Cardiac septum (tissue), 1 donor: ENCODE results near the gene TRMT2B. TPM values are rescaled to one million over a fixed set of nuclear protein-coding genes. Genes with fewer than 3 reads are reported as not detected.
"Not testable (repeated sequence)": the region's sequence is repeated elsewhere in the genome, so short reads cannot be mapped to it uniquely, and the experiment has no call there.

Experiments
- DNase-seq: peaks from one replicate; pipeline ENCODE4 v3.0.0-alpha.2; 2020; ENCODE audit warnings: low spot score
- intact Hi-C: fragments of 100-400 bp; cut with DNase I; formaldehyde crosslinking; loops from one replicate; pipeline ENCODE4 v1.14.0; 2022
- total RNA-seq: library from RNA; stranded (reverse); fragmentation: NEBNext Ultra II Directional; extraction: Animal tissue kit (Norgen Biotek cat#: 25700); gene quantifications from one replicate; pipeline ENCODE4 v1.2.1, GENCODE V29; 2021
- donor health status: DM: no; HTN: no; CAD: no.

TRMT2B gene
- total RNA-seq, 1 donor from 2014 or later = 14.1 TPM

DNA sequence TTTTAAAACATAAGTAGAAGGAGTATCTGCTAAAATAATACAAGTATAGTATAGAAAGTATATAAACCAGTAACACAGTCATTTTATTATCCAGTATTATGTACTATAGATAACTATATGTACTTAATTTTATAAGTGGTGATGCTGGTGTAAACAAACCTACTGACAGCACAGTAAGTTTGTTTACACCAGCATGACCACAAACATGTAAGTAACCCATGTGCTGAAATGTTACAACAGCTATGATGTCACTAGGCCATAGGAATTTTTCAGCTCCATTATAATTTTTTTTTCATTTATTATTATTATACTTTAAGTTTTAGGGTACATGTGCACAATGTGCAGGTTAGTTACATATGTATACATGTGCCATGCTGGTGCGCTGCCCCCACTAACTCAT is 39.9 kb downstream of the TRMT2B start:
- DNase-seq, intact Hi-C loops: not testable (repeated sequence)

DNA sequence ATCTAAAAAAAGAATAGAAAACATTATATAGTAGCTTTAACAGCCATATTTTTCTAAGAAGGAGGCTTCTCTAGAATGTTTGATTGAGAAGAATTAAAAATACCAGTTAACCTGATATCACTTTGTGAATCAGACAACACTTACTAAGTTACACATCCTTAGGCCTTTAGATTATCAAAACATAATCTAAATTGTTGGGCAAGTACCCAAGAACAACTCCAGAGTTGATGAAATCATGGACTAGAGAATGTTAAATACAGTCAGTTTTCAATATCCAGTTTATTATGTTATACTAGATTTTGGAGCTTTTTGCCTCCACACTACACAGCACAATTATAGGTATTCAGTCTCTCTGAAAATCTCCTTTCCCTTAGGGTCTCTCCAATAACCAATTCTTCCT is 42.8 kb downstream of the TRMT2B start:
- DNase-seq = no peak
- intact Hi-C loops = no loop called here

DNA sequence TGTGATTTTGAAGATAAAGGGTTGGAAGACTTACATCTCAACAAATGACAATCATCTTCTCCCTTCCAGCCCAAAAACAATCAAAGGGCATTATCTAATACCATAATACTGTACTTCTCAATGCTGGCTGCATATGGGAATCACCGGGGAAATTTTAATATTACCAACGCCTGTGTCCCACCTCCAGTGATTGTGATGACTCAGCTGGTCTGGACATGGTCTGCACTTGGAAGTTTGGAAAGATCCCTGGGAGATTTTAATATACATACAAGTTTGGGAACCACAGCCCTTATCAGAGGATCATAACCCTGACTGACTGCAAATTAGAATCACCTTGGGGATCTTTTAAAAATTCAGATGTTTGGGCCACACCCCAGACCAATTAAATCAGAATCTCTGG is 52.5 kb downstream of the TRMT2B start:
- intact Hi-C loops = no loop called here
- no peak for DNase-seq

DNA sequence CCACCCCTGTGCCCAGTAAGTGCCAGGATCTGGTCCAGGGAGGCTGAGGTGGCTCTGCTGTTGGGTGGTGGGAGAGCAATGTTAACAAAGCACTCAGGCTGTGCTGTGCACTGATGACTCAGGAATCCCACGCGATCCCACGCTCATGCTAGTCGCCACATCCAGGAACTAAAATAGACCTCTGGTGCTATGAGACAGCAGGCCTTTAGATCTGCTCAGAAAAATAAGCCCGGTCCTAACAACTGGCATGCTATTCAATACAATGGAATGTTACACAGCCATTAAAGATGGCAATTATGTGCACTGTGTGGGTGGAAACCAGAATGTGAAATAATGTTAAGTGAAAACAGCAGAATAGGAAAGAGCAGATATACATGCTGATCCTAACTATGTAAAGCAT is 56.4 kb downstream of the TRMT2B start:
- intact Hi-C loops = no loop called here
- no peak for DNase-seq

DNA sequence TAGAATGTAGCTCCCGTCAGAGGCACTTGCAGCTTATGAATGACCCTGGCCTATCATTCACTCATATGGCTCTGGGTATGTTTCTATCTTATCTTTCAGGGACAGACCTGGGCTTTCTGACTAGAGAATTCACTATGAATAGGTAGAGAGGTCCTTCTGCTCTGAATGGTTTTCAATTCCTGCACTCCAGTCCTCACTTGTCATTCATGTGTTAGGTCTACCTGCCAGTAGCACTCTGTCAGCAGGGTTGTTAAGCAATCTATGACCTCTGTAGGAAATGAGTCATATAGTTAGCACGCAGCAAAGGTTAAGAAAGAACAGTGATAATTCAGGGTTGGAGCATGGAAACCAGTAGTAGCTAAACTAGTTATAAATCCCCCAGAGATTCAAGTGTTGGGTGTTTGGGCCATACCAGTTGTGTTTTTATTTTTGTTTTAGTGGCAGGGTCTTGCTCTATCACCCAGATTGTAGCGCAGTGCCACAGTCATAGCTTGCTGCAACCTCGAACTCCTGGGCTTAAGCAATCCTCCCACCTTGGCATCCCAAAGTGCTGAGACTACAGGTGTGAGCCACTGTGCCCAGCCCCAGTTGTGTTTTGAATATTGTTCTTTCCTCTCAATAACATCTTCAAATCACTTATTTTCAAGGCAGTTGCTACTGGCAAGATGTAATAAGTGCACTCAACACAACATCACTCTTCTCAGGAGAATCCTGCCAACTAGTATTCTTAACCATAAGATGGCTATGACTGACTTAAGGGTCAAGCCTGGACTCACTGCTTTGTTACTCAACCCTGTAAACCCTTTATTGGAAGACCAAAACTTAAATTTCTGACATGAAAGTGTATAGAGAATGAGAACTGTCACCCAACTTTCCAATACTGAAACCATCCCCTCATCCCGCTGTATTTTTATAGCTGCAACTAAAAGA is 57.3 kb downstream of the TRMT2B start:
- intact Hi-C loops = no loop called here
- no peak for DNase-seq

DNA sequence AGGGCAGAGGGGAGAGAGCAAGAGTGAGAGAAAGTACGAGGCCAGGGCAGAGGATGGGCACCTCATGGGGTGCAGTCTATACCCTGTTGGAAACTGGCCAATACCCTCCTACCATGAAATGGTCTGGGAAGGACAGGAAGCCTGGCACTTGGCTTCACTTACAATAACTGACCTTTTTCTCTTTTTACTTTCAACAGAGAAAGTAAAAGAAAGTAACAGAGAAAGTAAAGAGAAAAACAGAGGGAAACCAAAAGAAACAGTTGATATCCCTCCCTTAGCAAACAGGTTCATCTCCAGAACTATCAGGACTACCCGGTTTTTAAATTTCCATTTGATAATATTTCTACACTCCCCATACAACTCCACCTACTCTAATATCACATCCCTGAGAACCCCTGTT is 61.8 kb downstream of the TRMT2B start:
- no peak for DNase-seq
- intact Hi-C loops = no loop called here

DNA sequence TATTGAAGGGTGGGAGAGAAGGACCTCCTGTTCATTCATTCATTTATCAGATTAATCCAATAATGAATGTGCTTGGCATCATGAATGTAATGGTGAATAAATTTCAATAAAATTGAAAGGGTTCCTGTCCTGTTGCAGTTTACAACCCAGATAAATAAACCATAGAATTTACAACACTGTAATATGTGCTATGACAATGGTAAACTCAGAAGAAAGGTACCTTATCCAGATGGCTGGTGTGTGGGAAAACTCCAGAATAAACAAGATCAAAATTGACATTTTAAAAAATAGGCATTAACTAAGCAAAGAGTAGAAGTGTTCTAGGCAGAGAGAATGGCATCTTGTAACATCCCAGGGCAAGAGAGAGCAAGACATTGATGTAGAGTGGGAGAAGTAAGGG is 67.1 kb downstream of the TRMT2B start:
- intact Hi-C loops = no loop called here
- no peak for DNase-seq

DNA sequence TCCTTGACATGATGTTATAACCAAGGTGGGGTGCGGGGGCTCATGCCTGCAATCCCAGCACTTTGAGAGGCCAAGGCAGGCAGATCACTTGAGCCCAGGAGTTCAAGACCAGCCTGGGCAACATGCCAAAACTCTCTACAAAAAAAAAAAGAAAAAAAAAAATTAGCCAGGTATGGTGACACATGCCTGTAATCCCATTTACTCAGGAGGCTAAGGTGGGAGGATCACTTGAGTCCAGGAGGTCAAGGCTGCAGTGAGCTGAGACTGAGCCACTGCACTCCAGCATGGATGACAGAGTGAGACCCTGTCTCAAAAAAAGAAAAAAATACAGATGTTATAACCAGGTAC is 70.4 kb downstream of the TRMT2B start:
- intact Hi-C loops, DNase-seq: not testable (repeated sequence)

DNA sequence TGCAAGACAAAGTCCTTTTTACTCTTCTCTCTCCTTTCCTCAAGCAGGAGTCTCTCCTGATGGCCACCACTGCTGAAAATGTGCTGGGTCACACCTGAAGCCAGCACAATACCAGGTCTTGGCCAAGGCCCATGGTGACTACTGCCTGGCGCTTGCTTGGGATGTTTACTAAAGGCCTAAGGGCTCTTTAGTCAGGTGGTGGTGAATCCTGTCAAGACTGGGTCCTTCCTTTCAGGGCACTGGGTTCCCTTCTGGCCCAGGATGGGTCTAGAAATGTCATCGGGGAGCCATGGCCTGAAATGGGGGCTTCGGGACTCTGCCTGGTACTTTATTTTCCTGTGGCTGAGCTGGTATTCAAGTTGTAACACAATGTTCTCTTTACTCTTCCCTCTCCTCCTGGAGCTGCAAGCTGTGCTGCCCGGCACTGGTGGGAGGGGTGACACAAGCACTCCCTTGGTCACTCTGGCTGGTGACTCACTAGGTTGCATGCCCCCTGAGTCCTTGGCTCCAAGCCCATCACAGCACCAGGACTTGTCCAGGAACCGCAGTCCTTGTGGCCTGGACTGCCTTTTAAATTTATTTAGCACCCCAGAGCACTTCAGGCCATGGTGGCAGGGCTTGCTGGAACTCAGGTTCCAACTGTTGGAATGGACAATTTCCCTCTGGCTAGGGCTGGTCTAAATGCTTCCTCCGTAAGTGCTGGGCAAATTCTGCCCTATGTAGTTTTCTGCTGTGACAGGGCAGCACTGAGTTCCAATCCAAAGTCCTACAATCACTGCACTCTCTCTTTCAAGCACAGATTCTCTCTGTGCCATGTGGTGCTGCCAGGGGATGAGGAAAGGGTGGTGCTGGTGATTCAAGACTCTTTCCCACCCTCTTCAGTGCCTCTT is 71.1 kb downstream of the TRMT2B start:
- no peak for DNase-seq
- intact Hi-C loops = no loop called here

DNA sequence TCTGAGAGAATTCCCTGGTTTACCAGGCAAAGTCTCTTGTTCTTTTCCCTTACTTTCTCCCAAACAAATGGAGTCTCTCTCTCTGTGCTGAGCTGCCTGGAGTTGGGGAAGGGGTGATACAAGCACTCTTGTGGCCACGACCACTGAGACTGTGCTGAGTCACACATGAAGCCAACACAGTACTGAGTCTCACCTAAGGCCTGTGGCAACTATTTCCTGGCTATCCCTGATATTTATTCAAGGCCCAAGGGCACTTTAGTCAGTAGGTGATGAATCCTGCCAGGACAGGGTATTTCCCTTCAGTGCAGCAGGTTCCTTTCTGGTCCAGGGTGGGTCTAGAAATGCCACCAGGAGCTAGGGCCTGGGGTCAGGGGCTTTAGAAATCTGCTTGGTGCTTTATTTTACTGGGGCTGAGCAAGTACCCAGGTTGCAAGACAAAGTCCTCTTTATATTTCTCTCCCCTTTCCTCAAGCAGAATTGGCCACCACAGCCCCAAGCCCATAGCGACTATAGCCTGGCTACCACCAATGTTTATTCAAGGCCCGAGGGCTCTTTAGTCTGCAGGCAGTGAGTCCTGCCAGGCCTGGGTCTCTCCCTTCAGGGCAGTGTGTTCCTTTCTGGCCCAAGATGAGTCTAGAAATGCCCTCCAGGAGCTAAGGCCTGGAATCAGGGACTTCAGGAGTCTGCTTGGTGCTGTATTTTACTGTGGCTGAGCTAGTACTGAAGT is 71.9 kb downstream of the TRMT2B start:
- intact Hi-C loops = no loop called here
- DNase-seq = no peak

DNA sequence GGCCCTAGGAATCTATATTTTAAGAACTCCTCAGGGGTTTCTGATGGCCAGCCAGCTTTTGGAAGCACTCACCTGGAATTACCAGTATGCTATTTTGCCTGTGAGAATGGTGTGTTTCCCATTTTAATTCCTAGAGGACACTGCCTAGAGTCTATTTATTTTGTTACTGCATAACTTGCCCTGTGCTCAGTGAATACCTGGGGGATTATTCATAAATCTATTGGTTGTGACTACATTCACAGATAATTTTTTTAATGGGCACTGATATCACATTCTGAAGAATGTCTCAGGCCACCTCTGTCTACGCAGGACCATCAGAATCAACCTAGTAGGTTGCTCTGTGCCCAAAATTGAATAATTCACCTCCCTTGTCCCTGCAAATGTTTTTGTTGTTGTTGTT is 75.7 kb downstream of the TRMT2B start:
- intact Hi-C loops = no loop called here
- no peak for DNase-seq

DNA sequence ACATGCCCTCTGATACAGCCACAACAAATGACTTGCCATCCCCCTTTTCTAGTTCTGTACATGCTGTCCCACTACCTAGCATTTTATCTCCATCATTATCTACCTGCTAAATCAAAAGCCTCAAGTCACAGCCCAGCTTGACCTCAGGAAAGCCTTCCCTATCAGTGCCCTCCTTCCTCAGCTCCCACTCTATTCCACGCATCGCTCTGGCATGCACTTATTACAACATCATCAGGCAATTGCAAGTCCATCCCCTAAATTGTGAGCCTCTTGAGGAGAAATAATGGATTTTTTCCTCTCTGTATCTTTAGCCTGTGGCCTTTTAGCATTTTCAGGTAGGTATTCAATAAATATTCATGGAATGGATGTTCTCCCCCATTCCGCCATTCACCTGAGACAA is 76.7 kb downstream of the TRMT2B start:
- no peak for DNase-seq
- intact Hi-C loops = no loop called here

DNA sequence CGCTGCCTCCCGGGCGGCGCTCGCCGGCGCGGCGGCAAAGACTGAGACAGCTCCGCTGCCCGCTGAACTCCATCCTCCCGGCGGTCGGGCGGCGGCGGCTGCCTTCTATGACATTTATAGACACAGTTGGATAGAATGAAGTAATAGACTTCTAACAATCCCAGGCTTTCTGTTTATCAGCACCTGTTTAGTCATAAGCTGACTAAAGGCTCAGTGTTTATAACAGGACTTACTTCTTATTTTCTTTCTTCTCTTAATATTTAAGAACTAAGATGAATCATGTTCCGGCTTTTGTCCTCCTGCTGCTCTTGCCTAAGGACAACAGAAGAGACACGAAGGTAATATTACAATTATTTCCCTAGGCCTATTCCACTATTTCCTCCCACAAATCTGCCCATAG is 78.5 kb downstream of the TRMT2B start:
- intact Hi-C loops = no loop called here
- DNase-seq = no peak

DNA sequence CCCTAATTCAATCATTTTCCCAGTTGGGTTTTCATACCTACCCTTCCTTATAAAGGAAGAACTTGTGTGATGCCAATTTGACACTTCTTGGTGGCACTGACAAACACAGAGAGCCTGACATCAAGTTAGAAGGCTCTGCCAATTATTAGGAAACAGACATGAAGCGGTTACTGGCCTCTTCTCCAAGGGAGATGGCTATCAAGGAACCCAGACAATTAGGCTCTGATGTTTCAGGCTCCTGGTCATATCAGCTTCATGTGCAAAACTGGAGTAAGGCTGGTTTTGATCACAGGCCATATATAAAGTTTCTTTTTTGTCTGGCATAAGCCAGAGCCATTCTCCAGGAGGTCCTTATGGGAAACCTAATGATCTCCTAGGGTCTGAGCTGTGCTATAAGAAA is 82.0 kb downstream of the TRMT2B start:
- intact Hi-C loops = no loop called here
- no peak for DNase-seq

DNA sequence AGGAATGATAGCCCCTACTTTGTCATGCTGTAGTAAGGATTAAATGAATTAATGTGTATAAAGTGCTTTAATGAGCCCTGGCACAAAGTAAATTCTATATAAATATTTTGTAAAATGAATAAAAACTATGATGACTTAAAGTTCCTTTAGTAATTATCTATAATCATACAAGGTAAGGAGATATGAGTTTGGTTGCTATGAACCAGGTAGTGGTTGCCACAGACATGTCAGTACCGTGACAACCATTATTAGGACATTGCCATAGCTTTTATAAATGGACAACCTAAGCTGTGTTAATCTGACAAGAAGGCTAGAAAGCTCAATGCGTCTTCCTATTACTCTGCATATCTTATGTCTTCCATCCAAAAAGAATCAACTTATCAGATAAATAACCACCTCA is 82.5 kb downstream of the TRMT2B start, which contains the start of gene ARL13A:
ARL13A (plus strand) TSS at position 301 of the 400 bp plus-strand sequence. CDS start 3,982 bp downstream, outside the sequence.
- intact Hi-C loops = no loop called here
- no peak for DNase-seq

DNA sequence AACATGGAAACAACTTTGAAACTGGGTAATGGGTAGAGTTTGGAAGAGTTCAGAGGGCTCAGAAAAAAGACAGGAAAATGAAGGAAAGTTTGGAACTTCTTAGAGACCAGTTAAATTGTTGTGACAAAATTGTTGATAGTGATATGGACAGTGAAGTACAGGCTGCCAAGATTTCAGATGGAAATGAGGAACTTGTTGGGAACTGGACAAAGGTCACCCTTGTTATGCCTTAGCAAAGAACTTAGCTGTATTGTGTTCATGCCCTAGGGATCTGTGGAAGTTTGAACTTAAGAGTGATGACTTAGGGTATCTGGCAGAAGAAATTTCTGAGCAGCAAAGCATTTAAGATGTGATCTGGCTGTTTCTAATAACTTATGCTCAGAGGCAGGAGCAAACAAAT is 87.5 kb downstream of the TRMT2B start:
- intact Hi-C loops = no loop called here
- DNase-seq = no peak

DNA sequence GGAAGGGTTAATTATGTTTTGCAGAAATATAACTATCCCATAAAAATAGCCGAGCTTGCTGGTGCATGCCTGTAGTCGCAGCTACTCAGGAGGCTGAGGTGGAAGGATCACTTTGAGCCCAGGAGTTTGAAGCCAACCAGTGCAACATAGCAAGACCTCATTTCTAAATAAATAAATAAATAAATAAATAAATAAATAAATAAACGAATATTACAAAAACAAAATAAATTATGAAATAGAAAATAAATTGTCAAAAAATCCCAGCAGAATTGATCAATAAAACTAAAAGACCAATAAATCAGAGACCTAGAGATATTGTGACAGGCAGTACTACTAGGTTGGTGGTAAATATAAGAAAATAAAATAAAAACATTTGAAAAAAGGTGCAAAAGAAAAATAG is 89.1 kb downstream of the TRMT2B start:
- DNase-seq = no peak
- intact Hi-C loops = no loop called here
